ENCODE results near the gene MAPK6.

The MAPK6 gene

DNA sequence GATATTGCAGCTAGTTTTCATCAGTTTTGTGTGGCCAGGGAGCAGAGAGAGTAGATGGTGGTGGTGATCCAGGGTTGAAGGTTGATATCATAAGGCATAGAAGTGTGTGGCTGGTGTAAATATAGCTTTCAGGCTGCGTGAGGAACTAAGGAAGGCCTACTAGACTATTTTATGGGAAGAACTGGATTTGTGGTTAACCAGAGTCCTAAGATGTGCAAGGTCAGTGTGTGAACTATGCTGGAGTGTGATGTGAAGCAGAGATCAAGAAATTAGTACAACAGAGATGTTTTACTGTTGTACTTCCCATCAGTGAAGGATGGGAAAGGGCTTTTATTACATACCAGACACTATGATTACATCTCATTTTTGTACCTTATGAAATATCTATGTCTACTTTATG lies 41.5 kb downstream of the MAPK6 start:
- DNase-seq (ENCODE audit: low read depth): no peak
- no peak overlapping the region for H3K4me3 ChIP-seq (ENCODE audit: low read length)
- TF ChIP-seq, protein P1, sequence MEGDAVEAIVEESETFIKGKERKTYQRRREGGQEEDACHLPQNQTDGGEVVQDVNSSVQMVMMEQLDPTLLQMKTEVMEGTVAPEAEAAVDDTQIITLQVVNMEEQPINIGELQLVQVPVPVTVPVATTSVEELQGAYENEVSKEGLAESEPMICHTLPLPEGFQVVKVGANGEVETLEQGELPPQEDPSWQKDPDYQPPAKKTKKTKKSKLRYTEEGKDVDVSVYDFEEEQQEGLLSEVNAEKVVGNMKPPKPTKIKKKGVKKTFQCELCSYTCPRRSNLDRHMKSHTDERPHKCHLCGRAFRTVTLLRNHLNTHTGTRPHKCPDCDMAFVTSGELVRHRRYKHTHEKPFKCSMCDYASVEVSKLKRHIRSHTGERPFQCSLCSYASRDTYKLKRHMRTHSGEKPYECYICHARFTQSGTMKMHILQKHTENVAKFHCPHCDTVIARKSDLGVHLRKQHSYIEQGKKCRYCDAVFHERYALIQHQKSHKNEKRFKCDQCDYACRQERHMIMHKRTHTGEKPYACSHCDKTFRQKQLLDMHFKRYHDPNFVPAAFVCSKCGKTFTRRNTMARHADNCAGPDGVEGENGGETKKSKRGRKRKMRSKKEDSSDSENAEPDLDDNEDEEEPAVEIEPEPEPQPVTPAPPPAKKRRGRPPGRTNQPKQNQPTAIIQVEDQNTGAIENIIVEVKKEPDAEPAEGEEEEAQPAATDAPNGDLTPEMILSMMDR (conservative IDR thresholded peaks at IDR 0.05; ENCODE audit: low read length): no peak

DNA sequence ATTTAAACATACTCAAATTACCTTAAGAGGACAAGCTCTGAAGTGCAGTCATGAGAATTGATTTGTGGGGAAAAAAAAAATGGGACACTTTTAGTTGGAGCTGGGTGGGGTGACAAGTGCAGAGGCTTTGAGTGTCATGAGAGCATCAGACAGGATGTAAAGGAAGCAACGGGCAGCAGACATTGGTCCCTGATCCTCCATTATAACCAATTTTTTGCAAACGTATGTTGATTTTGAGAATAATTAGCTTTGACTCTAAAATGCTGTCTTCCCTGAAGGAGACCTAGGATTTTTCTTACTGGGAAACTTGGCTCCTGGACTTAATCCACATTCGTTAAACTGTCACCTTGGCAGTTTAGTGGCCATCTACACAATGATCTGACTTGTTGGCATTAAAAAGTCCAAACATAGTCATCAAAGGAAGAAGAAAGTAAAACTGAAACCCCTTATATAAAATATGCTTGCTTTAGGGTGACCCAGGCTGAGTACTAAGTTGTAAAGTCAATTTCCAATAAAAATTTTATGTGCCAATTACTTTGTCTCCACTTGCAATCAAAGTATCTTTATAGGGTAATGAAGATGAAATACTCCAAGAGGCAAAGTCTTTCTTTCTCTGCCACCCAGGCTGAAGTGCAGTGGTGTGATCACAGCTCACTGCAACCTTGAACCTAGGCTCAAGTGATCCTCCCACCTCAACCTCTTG lies 48.0 kb downstream of the MAPK6 start:
- TF ChIP-seq, protein P1 (conservative IDR thresholded peaks at IDR 0.05; ENCODE audit: low read length): no peak
- DNase-seq (ENCODE audit: low read depth): no peak
- H3K4me3 ChIP-seq (ENCODE audit: low read length): no peak overlapping the region

DNA sequence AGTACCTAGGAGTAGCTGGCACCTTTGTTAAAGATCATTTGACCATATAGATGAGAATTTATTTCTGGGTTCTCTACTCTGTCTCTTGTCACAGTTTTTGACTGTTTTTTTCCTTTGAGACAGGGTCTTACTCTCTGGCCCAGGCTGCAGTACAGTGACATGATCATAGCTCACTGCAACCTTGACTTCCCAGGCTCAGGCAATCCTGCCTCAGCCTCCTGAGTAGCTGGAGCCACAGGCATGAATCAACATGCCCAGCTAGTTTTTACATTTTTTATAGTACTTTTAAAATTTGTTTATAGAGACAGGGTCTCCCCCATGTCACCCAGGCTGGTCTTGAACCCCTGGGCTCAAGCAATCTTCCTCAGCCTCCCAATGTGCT lies 48.5 kb downstream of the MAPK6 start:
- TF ChIP-seq, protein P1 (conservative IDR thresholded peaks at IDR 0.05; ENCODE audit: low read length): no peak
- no peak overlapping the region for H3K4me3 ChIP-seq (ENCODE audit: low read length)
- DNase-seq (ENCODE audit: low read depth): no peak

GRCh38 chr15:52068004-52068615 lies 49.1 kb downstream of the MAPK6 start:
- H3K4me3 ChIP-seq (ENCODE audit: low read length): no peak overlapping the region
- DNase-seq (ENCODE audit: low read depth): peak; percentile 36
- TF ChIP-seq, protein P1 (conservative IDR thresholded peaks at IDR 0.05; ENCODE audit: low read length): no peak

DNA sequence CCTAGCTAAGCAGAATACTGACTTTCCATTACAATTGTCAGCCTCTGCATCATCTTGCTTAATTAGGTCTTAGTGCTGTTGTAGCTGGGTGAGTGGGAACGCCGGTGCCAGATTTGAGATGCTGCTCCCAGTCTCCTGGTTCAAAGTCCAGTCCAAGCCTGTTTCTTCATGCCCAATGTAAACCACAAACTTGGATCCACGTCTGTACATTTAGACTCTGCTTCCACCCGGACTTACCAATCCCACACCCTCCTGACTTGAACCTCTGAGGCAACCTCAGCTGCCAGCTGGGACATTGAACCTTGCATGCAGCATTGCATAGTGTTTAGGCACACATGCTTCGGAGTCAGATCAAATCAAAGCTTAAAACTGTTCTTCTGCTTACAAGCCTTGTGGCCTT lies 50.5 kb downstream of the MAPK6 start:
- TF ChIP-seq, protein P1 (conservative IDR thresholded peaks at IDR 0.05; ENCODE audit: low read length): no peak
- no peak overlapping the region for H3K4me3 ChIP-seq (ENCODE audit: low read length)
- DNase-seq (ENCODE audit: low read depth): no peak

DNA sequence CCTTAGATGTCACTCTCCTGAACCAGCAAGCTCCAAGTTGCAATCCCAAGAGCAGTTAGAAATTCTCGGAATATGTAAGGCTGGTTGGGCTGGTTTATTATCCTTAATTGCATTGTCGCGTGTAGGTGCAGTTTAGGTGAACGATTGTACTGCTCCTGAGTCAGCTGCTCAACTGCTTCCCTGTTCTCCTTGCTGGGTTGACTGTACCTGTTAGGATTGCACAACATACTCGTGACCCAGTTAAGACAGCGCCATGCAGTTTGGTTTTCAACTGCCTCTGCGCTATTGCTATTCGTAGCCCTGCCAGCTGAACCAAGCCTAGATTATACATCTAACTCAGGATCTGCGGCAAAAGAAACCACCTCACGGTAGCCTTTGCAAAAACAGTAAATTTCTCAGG lies 52.6 kb downstream of the MAPK6 start:
- TF ChIP-seq, protein P1 (conservative IDR thresholded peaks at IDR 0.05; ENCODE audit: low read length): no peak
- H3K4me3 ChIP-seq (ENCODE audit: low read length): no peak overlapping the region
- DNase-seq (ENCODE audit: low read depth): no peak
